Colonic mucosa (tissue), 4 donors: Measurements from ENCODE around the gene NAT10. TPM values are rescaled to one million over a fixed set of nuclear protein-coding genes. Genes with fewer than 3 reads are reported as not detected.

ENCODE experiments used
- DNase-seq: peaks from one replicate; pipeline ENCODE4 v3.0.0-alpha.2; 2020
- H3K27ac ChIP-seq: fragments of 200-600 bp; one replicate; pipeline ENCODE4 v1.8.0; 2021
- H3K27me3 ChIP-seq: fragments of 200-600 bp; one replicate; pipeline ENCODE4 v1.8.0; 2021
- H3K36me3 ChIP-seq: fragments of 200-600 bp; one replicate; pipeline ENCODE4 v1.8.0; 2021
- H3K4me1 ChIP-seq: fragments of 200-600 bp; one replicate; pipeline ENCODE4 v1.8.0; 2021; ENCODE audit warnings: mild to moderate bottlenecking
- H3K4me3 ChIP-seq: fragments of 200-600 bp; one replicate; pipeline ENCODE4 v1.8.0; 2021
- H3K9ac ChIP-seq, 2 donors: one replicate each; pipeline ENCODE4 v1.7.0; 2013; ENCODE audit warnings: control low read depth in 2 of 2, low read depth in 2 of 2, low read length in 2 of 2
- H3K9me3 ChIP-seq: fragments of 200-600 bp; one replicate; pipeline ENCODE4 v1.8.0; 2021
- CTCF ChIP-seq: fragments of 200-600 bp; IDR thresholded peaks from one replicate; pipeline ENCODE4 v1.8.0; 2022; ENCODE audit warnings: antibody characterized with exemption, mild to moderate bottlenecking
- intact Hi-C: fragments of 100-400 bp; cut with DNase I; formaldehyde crosslinking; loops from one replicate; pipeline ENCODE4 v1.14.1; 2022
- total RNA-seq, 2 donors: library from RNA; stranded (reverse); fragmentation: NEBNext Ultra II Directional in 1 of 2; extraction: Animal tissue kit (Norgen Biotek cat#: 25700) in 1 of 2; gene quantifications; one replicate each; pipeline ENCODE4 v1.2.1, GENCODE V29; 2021
- donor health status: healthy.
- donor health status: DM: no; HTN: no; CAD: no.
- donor health status: DM: no; HTN: no; CAD: no.

The NAT10 gene
- total RNA-seq, 2 donors from 2014 or later: 24.1 to 48.0 TPM

GRCh38 chr11:34072832-34073231, 32.6 kb upstream of the NAT10 start:
- H3K4me1 ChIP-seq: peaks cover 6% of the 10 kb centered on the region

GRCh38 chr11:34074391-34074790, 31.0 kb upstream of the NAT10 start:
- H3K27ac ChIP-seq: no peak overlapping the region
- no peaks in the 10 kb centered on the region for H3K27me3 ChIP-seq
- no peaks in the 10 kb centered on the region for H3K9me3 ChIP-seq
- intact Hi-C loops: no loop called here
- peaks cover 13% of the 10 kb centered on the region for H3K36me3 ChIP-seq
- H3K4me3 ChIP-seq: no peak overlapping the region
- no peak for TF ChIP-seq CTCF
- no peaks in the 10 kb centered on the region for H3K4me1 ChIP-seq
- peak; percentile 29 for DNase-seq
- no peak overlapping the region for H3K9ac ChIP-seq

More at GRCh38 chr11:34072832-34073231, 32.6 kb upstream of the NAT10 start:
- Histone ChIP-seq H3K9me3 (no peaks in the 10 kb centered on the region), H3K27ac (no peak overlapping the region), H3K36me3 (peaks cover 13% of the 10 kb centered on the region), H3K4me3 (no peak overlapping the region), H3K27me3 (no peaks in the 10 kb centered on the region), H3K9ac (no peak overlapping the region)
- no peak for TF ChIP-seq CTCF
- DNase-seq: no peak
- intact Hi-C loops: no loop called here

- no peaks in the 10 kb centered on the region for H3K4me1 ChIP-seq
Measured at GRCh38 chr11:34075178-34075820, 30.1 kb upstream of the NAT10 start.

GRCh38 chr11:34080609-34081008, 24.8 kb upstream of the NAT10 start:
- intact Hi-C loops: no loop called here
- DNase-seq: no peak
- H3K4me3 ChIP-seq: no peak overlapping the region
- H3K9me3 ChIP-seq: no peaks in the 10 kb centered on the region
- no peak overlapping the region for H3K27ac ChIP-seq
- no peak overlapping the region for H3K9ac ChIP-seq
- TF ChIP-seq CTCF: no peak
- peaks cover 19% of the 10 kb centered on the region for H3K36me3 ChIP-seq
- no peaks in the 10 kb centered on the region for H3K27me3 ChIP-seq
- no peaks in the 10 kb centered on the region for H3K4me1 ChIP-seq

More at GRCh38 chr11:34075178-34075820, 30.1 kb upstream of the NAT10 start:
- DNase-seq: no peak
- Histone ChIP-seq H3K4me3 (no peak overlapping the region), H3K9me3 (no peaks in the 10 kb centered on the region), H3K27me3 (no peaks in the 10 kb centered on the region), H3K9ac (no peak overlapping the region), H3K36me3 (peaks cover 15% of the 10 kb centered on the region), H3K27ac (no peak overlapping the region)
- no peak for TF ChIP-seq CTCF
- intact Hi-C loops: no loop called here

- Histone ChIP-seq H3K4me1 (no peaks in the 10 kb centered on the region), H3K9me3 (no peaks in the 10 kb centered on the region), H3K27me3 (no peaks in the 10 kb centered on the region), H3K27ac (no peak overlapping the region), H3K36me3 (peaks cover 30% of the 10 kb centered on the region), H3K9ac (no peak overlapping the region), H3K4me3 (no peak overlapping the region)
- TF ChIP-seq CTCF: no peak
- intact Hi-C loops: no loop called here
- no peak for DNase-seq
Measured at GRCh38 chr11:34084637-34085036, 20.8 kb upstream of the NAT10 start.
